Measurements from ENCODE around the gene RND3. TPM values are rescaled to one million over a fixed set of nuclear protein-coding genes. Genes with fewer than 3 reads are reported as not detected.

RND3 gene
- total RNA-seq, 6 donors from 2014 or later = 13.0 to 40.0 (median 26.7) TPM

- no peaks in the 10 kb centered on the region for H3K27me3 ChIP-seq
- H3K4me3 ChIP-seq = no peak overlapping the region
- H3K4me1 ChIP-seq = no peaks in the 10 kb centered on the region
- TF ChIP-seq POLR2AphosphoS5 (IDR thresholded peaks at IDR 0.05) (no peak), EP300 (IDR thresholded peaks at IDR 0.05) (no peak), POLR2A (IDR thresholded peaks at IDR 0.05) (no peak), CTCF (IDR thresholded peaks at IDR 0.05) (no peak)
- DNase-seq = no peak
- no peaks in the 10 kb centered on the region for H3K9me3 ChIP-seq
- H3K27ac ChIP-seq = no peak overlapping the region
- no peak for ATAC-seq (ENCODE audit: low FRiP score in 2 of 2)
- 67 to 77% methylated on average over 2 of the region's 2 CpGs for WGBS, 2 donors
- no peaks in the 10 kb centered on the region for H3K36me3 ChIP-seq
Measured at GRCh38 chr2:150495001-150495400, 7.5 kb upstream of the RND3 start.

DNA sequence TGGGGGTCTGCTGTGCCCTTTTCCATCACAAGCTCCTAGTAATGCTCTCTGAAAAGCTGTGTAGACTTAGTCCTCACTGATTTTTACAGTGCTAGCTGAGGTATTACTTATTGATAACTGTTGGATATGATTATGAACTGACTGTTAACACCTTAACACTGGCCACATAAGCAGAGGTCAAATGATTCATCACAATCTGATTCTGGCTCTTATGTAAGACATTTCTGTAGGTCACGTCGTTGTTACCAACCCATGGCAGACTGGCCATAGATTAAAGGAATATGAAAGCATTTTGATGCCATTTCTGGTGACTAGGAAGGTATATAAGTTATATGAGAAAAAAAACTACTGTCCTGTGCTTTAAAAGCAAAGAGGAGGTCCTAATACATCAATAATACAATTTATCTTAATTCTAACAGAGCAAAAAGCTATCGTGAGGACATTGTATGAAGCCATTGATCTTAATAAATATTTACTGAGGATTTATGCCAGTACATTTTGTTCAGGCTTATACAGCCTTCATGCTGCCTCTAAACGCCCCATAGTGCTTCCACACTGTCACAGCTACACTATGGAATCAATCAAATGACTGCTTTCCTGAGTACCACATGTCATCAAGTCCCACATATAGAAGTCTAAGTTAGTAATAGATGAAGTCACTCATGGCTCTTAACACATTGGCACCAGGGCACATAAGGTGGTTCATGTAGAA lies 6.9 kb upstream of the RND3 start:
- Histone ChIP-seq H3K4me3 (no peak overlapping the region), H3K4me1 (no peaks in the 10 kb centered on the region), H3K36me3 (no peaks in the 10 kb centered on the region), H3K27me3 (no peaks in the 10 kb centered on the region), H3K27ac (no peak overlapping the region), H3K9me3 (no peaks in the 10 kb centered on the region)
- no peak for ATAC-seq (ENCODE audit: low FRiP score in 2 of 2)
- WGBS, 2 donors = 77 to 79% methylated on average over 4 of the region's 4 CpGs
- DNase-seq = no peak
- no peak for TF ChIP-seq CTCF (IDR thresholded peaks at IDR 0.05)
- no peak for TF ChIP-seq POLR2AphosphoS5 (IDR thresholded peaks at IDR 0.05)
- TF ChIP-seq EP300 (IDR thresholded peaks at IDR 0.05) = no peak
- no peak for TF ChIP-seq POLR2A (IDR thresholded peaks at IDR 0.05)

GRCh38 chr2:150491943-150492342 lies 4.5 kb upstream of the RND3 start:
- H3K9me3 ChIP-seq = no peaks in the 10 kb centered on the region
- no peak for DNase-seq
- no peaks in the 10 kb centered on the region for H3K36me3 ChIP-seq
- TF ChIP-seq CTCF (IDR thresholded peaks at IDR 0.05) (no peak), POLR2A (IDR thresholded peaks at IDR 0.05) (no peak)
- no peaks in the 10 kb centered on the region for H3K27me3 ChIP-seq
- peaks cover 0 to 7% (median 0%) of the 10 kb centered on the region in 4 donors for H3K4me1 ChIP-seq
- ATAC-seq (ENCODE audit: low FRiP score in 2 of 2) = no peak
- H3K4me3 ChIP-seq = no peak overlapping the region
- H3K27ac ChIP-seq = no peak overlapping the region
- WGBS, 2 donors = 32 to 33% methylated on average over 2 of the region's 2 CpGs

- 66 to 73% methylated on average over 2 of the region's 2 CpGs for whole genome bisulfite sequencing, 2 donors
- ATAC-seq (ENCODE audit: low FRiP score in 2 of 2) (no peak), DNase-seq (no peak)
- Histone ChIP-seq H3K27me3 (no peaks in the 10 kb centered on the region), H3K36me3 (no peaks in the 10 kb centered on the region), H3K9me3 (no peaks in the 10 kb centered on the region), H3K27ac (no peak overlapping the region), H3K4me1 (peaks cover 0 to 13% (median under 1%) of the 10 kb centered on the region in 4 donors), H3K4me3 (no peak overlapping the region)
- TF ChIP-seq CTCF (IDR thresholded peaks at IDR 0.05) (no peak), POLR2AphosphoS5 (IDR thresholded peaks at IDR 0.05) (no peak), EP300 (IDR thresholded peaks at IDR 0.05) (no peak), POLR2A (IDR thresholded peaks at IDR 0.05) (no peak)
Measured at GRCh38 chr2:150491430-150491829, 4.0 kb upstream of the RND3 start.

- no peak for TF ChIP-seq EP300 (IDR thresholded peaks at IDR 0.05)
- no peak for TF ChIP-seq POLR2AphosphoS5 (IDR thresholded peaks at IDR 0.05)
- TF ChIP-seq CTCF (IDR thresholded peaks at IDR 0.05) = no peak
- TF ChIP-seq POLR2A (IDR thresholded peaks at IDR 0.05) = no peak
- no peak for ATAC-seq (ENCODE audit: low FRiP score in 2 of 2)
- DNase-seq = no peak
- H3K27ac ChIP-seq = no peak overlapping the region
- WGBS, 2 donors = 78 to 83% methylated on average over 6 of the region's 6 CpGs
- peaks cover 0 to 22% (median 2%) of the 10 kb centered on the region in 4 donors for H3K4me1 ChIP-seq
- no peaks in the 10 kb centered on the region for H3K9me3 ChIP-seq
- no peaks in the 10 kb centered on the region for H3K36me3 ChIP-seq
- peaks cover 0 to 9% (median 2%) of the 10 kb centered on the region in 4 donors for H3K27me3 ChIP-seq
- no peak overlapping the region for H3K4me3 ChIP-seq
Measured at GRCh38 chr2:150490466-150490865, 3.0 kb upstream of the RND3 start.

Data from upper lobe of left lung (tissue), 6 donors.